Liver (tissue), 3 donors: ENCODE measurements around the gene SNAP25.

Source experiments
- EGR1 ChIP-seq, 2 donors: IDR thresholded peaks; 2 replicates each; pipeline ENCODE4 v1.6.1; 2016 to 2018; ENCODE audit warnings: antibody characterized with exemption in 2 of 2, low read depth in 2 of 2
- JUND ChIP-seq, 2 donors: IDR thresholded peaks; 2 replicates each; pipeline ENCODE4 v1.6.1; 2016; ENCODE audit warnings: antibody characterized with exemption in 2 of 2
- RXRA ChIP-seq, 2 donors: IDR thresholded peaks; 2 replicates each; pipeline ENCODE4 v1.6.1; 2017 to 2018; ENCODE audit warnings: antibody characterized with exemption in 2 of 2, mild to moderate bottlenecking in 1 of 2
- TF ChIP-seq, protein P1 (sequence below): IDR thresholded peaks from 2 replicates; pipeline ENCODE4 v1.6.1; 2016; ENCODE audit warnings: antibody characterized with exemption, mild to moderate bottlenecking
- TF ChIP-seq, protein P2 (sequence below): fragments of 150-350 bp; IDR thresholded peaks from 2 replicates; pipeline ENCODE4 v1.5.1; 2017; ENCODE audit warnings: improper control_type of control experiment, low read depth, low read length; ENCODE audit not compliant: missing input control
- donor health status: healthy.
- donor health status: healthy.

DNA sequence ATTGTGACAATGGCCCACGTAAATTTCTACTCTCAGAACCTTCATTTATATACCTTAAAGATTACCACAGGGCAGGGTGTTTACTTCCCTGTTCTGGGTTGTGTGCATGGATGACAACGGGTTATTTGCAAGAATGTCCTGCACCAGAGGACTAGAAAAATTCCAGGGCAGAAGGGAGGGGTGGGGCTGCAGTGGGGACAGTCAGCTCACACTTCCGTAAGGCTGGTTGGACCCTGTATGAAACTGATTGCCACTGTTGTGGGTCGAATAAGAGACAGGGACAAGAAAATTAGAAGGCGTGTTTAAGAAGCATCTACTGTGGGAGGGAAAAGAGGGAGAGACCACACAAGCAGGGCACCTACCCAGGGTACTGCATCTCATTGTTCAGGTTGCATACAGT is 96.5 kb downstream of the SNAP25 start:
- TF ChIP-seq, protein P1, sequence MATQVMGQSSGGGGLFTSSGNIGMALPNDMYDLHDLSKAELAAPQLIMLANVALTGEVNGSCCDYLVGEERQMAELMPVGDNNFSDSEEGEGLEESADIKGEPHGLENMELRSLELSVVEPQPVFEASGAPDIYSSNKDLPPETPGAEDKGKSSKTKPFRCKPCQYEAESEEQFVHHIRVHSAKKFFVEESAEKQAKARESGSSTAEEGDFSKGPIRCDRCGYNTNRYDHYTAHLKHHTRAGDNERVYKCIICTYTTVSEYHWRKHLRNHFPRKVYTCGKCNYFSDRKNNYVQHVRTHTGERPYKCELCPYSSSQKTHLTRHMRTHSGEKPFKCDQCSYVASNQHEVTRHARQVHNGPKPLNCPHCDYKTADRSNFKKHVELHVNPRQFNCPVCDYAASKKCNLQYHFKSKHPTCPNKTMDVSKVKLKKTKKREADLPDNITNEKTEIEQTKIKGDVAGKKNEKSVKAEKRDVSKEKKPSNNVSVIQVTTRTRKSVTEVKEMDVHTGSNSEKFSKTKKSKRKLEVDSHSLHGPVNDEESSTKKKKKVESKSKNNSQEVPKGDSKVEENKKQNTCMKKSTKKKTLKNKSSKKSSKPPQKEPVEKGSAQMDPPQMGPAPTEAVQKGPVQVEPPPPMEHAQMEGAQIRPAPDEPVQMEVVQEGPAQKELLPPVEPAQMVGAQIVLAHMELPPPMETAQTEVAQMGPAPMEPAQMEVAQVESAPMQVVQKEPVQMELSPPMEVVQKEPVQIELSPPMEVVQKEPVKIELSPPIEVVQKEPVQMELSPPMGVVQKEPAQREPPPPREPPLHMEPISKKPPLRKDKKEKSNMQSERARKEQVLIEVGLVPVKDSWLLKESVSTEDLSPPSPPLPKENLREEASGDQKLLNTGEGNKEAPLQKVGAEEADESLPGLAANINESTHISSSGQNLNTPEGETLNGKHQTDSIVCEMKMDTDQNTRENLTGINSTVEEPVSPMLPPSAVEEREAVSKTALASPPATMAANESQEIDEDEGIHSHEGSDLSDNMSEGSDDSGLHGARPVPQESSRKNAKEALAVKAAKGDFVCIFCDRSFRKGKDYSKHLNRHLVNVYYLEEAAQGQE = no peak
- TF ChIP-seq, protein P2, sequence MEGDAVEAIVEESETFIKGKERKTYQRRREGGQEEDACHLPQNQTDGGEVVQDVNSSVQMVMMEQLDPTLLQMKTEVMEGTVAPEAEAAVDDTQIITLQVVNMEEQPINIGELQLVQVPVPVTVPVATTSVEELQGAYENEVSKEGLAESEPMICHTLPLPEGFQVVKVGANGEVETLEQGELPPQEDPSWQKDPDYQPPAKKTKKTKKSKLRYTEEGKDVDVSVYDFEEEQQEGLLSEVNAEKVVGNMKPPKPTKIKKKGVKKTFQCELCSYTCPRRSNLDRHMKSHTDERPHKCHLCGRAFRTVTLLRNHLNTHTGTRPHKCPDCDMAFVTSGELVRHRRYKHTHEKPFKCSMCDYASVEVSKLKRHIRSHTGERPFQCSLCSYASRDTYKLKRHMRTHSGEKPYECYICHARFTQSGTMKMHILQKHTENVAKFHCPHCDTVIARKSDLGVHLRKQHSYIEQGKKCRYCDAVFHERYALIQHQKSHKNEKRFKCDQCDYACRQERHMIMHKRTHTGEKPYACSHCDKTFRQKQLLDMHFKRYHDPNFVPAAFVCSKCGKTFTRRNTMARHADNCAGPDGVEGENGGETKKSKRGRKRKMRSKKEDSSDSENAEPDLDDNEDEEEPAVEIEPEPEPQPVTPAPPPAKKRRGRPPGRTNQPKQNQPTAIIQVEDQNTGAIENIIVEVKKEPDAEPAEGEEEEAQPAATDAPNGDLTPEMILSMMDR = no peak
- TF ChIP-seq RXRA (IDR thresholded peaks at IDR 0.05) (no peak), JUND (IDR thresholded peaks at IDR 0.05) (no peak), EGR1 (IDR thresholded peaks at IDR 0.05; ENCODE audit: low read depth in 2 of 2) (no peak)
